Tibial nerve (tissue), 4 donors: ENCODE results near the gene SNX25. TPM values are rescaled to one million over a fixed set of nuclear protein-coding genes. Genes with fewer than 3 reads are reported as not detected.
"Not testable (repeated sequence)": the region's sequence is repeated elsewhere in the genome, so short reads cannot be mapped to it uniquely, and the experiment has no call there.

Source experiments
- DNase-seq, 2 donors: peaks; one replicate each; pipeline ENCODE4 v3.0.0-alpha.2; 2019; ENCODE audit warnings: low spot score in 2 of 2
- H3K27ac ChIP-seq, 4 donors: fragments of 200-600 bp; sonication (generic) in 3 of 4; one replicate each; pipeline ENCODE4 v1.5.1; 2017 to 2019; ENCODE audit warnings: mild to moderate bottlenecking in 1 of 4
- H3K27me3 ChIP-seq, 2 donors: fragments of 200-600 bp; sonication (generic) in 1 of 2; one replicate each; pipeline versions ENCODE4 v1.5.1 to v1.6.0; 2017 to 2019
- H3K36me3 ChIP-seq, 3 donors: fragments of 200-600 bp; sonication (generic); one replicate each; pipeline ENCODE4 v1.5.1; 2018 to 2019
- H3K4me1 ChIP-seq, 4 donors: fragments of 200-600 bp; sonication (generic) in 3 of 4; one replicate each; pipeline ENCODE4 v1.5.1; 2017 to 2019
- H3K4me3 ChIP-seq, 4 donors: fragments of 200-600 bp; sonication (generic) in 3 of 4; one replicate each; pipeline ENCODE4 v1.5.1; 2017 to 2019; ENCODE audit warnings: mild to moderate bottlenecking in 1 of 4, moderate library complexity in 1 of 4
- H3K9me3 ChIP-seq, 4 donors: fragments of 200-600 bp; sonication (generic) in 3 of 4; one replicate each; pipeline ENCODE4 v1.5.1; 2017 to 2019
- EP300 ChIP-seq, 2 donors: sonication (generic); formaldehyde crosslinking; IDR thresholded peaks; one replicate each; pipeline ENCODE4 v1.6.1; 2017; ENCODE audit warnings: antibody characterized with exemption in 2 of 2, mild to moderate bottlenecking in 1 of 2
- POLR2A ChIP-seq, 2 donors: fragments of 450-650 bp; IDR thresholded peaks; one replicate each; pipeline ENCODE4 v1.6.1; 2017; ENCODE audit warnings: antibody characterized with exemption in 2 of 2, mild to moderate bottlenecking in 2 of 2, moderate library complexity in 2 of 2
- WGBS, 2 donors: methylation state at CpG; one replicate each; pipeline ENCODE4 v1.1.5; 2018; 5-methylcytosine and 5-hydroxymethylcytosine counted together
- total RNA-seq, 4 donors: library from RNA; depleted of rRNA; stranded (reverse); fragments of >200 nt; gene quantifications; one replicate each; pipeline ENCODE4 v1.1.0, GENCODE V29; 2016
- TF ChIP-seq, protein P1 (sequence below), 5 experiments: fragments of 200-600 bp in 3 of 5; fragments of 450-650 bp in 2 of 5; sonication (generic) in 3 of 5; IDR thresholded peaks; one replicate each; pipeline ENCODE4 v1.5.1; 2016 to 2019; ENCODE audit warnings: antibody characterized with exemption in 5 of 5, mild to moderate bottlenecking in 3 of 5, moderate library complexity in 2 of 5

Gene SNX25
- total RNA-seq, 4 donors from 2014 or later: 17.7 to 29.4 (median 23.5) TPM

GRCh38 chr4:185238750-185239149, 29.4 kb downstream of the SNX25 start:
- Histone ChIP-seq H3K4me1 (peaks cover 0 to 6% (median 0%) of the 10 kb centered on the region in 4 donors), H3K4me3 (no peak overlapping the region), H3K9me3 (no peaks in the 10 kb centered on the region), H3K27me3 (no peaks in the 10 kb centered on the region), H3K36me3 (no peaks in the 10 kb centered on the region), H3K27ac (no peak overlapping the region)
- no peak for DNase-seq
- no peak for TF ChIP-seq EP300 (IDR thresholded peaks at IDR 0.05)
- TF ChIP-seq, protein P1, sequence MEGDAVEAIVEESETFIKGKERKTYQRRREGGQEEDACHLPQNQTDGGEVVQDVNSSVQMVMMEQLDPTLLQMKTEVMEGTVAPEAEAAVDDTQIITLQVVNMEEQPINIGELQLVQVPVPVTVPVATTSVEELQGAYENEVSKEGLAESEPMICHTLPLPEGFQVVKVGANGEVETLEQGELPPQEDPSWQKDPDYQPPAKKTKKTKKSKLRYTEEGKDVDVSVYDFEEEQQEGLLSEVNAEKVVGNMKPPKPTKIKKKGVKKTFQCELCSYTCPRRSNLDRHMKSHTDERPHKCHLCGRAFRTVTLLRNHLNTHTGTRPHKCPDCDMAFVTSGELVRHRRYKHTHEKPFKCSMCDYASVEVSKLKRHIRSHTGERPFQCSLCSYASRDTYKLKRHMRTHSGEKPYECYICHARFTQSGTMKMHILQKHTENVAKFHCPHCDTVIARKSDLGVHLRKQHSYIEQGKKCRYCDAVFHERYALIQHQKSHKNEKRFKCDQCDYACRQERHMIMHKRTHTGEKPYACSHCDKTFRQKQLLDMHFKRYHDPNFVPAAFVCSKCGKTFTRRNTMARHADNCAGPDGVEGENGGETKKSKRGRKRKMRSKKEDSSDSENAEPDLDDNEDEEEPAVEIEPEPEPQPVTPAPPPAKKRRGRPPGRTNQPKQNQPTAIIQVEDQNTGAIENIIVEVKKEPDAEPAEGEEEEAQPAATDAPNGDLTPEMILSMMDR (IDR thresholded peaks at IDR 0.05): no peak
- TF ChIP-seq POLR2A (IDR thresholded peaks at IDR 0.05): no peak
- WGBS, 2 donors: 82 to 84% methylated on average over 4 of the region's 4 CpGs

DNA sequence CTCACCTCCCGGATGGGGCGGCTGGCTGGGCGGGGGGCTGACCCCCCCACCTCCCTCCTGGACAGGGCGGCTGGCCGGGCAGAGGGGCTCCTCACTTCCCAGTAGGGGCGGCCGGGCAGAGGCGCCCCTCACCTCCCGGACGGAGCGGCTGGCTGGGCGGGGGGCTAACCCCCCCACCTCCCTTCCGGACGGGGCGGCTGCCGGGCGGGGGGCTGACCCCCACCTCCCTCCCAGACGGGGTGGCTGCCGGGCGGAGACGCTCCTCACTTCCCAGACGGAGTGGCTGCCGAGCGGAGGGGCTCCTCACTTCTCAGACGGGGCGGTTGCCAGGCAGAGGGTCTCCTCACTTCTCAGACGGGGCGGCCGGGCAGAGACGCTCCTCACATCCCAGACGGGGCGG, 31.1 kb downstream of the SNX25 start:
- H3K36me3 ChIP-seq, H3K9me3 ChIP-seq, H3K4me1 ChIP-seq, DNase-seq, H3K27me3 ChIP-seq, H3K27ac ChIP-seq, H3K4me3 ChIP-seq: not testable (repeated sequence)
- 97% methylated on average over 7 of the region's 32 CpGs; no CpG with 5 or more reads in 1 of the 2 donors for WGBS, 2 donors

DNA sequence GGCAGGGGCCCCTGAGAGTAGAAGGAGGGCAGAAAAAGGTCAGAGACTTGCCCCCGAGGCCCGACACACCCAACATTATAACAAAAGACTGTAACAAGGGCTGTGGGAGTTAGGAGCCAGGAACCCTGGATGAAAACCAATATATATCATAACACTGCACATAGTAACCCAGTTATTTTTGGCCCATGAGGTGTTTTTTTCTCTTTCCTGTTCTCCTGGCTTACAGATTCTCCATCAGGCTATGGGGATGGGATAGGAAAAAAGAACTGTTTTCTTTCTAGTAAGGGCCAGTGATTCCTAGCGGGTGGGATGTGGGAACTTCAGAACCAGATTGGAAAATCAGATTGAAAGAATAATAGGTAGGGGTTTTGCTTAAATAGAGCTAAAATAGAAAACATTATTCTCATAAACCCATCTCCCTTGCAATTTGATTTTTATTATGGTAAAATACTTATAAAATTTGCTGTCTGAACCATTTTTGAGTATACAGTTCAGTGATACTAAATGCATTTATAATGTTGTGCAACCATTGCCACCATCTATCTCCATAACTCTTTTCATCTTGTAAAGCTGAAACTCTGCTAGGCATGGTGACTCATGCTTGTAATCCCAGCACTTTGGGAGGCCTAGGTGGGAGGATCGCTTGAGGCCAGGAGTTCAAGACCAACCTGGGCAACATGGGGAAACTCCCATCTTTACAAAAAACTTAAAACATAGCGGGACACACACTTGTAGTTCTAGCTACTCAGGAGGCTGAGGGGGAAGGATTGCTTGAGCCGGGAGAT, 33.5 kb downstream of the SNX25 start:
- Histone ChIP-seq H3K4me1 (peaks cover 0 to 14% (median 2%) of the 10 kb centered on the region in 4 donors), H3K36me3 (no peaks in the 10 kb centered on the region), H3K4me3 (no peak overlapping the region), H3K27ac (no peak overlapping the region), H3K9me3 (no peaks in the 10 kb centered on the region), H3K27me3 (no peaks in the 10 kb centered on the region)
- WGBS, 2 donors: 71 to 78% methylated on average over 6 of the region's 6 CpGs
- no peak for DNase-seq
- TF ChIP-seq, protein P1 (IDR thresholded peaks at IDR 0.05): no peak
- TF ChIP-seq POLR2A (IDR thresholded peaks at IDR 0.05) (no peak), EP300 (IDR thresholded peaks at IDR 0.05) (no peak)

- peaks cover 0 to 3% (median 0%) of the 10 kb centered on the region in 3 donors for H3K36me3 ChIP-seq
- no peak for DNase-seq
- no peaks in the 10 kb centered on the region for H3K9me3 ChIP-seq
- no peak overlapping the region for H3K27ac ChIP-seq
- 93 to 95% methylated on average over 4 of the region's 4 CpGs for WGBS, 2 donors
- H3K4me3 ChIP-seq: no peak overlapping the region
- H3K4me1 ChIP-seq: peaks cover 0 to 14% (median 2%) of the 10 kb centered on the region in 4 donors
- H3K27me3 ChIP-seq: no peaks in the 10 kb centered on the region
- TF ChIP-seq, protein P1 (IDR thresholded peaks at IDR 0.05): no peak
- TF ChIP-seq POLR2A (IDR thresholded peaks at IDR 0.05): no peak
- no peak for TF ChIP-seq EP300 (IDR thresholded peaks at IDR 0.05)
These were observed 34.5 kb downstream of the SNX25 start for GRCh38 chr4:185243879-185244278.

- Histone ChIP-seq H3K4me3 (no peak overlapping the region), H3K36me3 (peaks cover 0 to 3% (median 0%) of the 10 kb centered on the region in 3 donors), H3K27ac (no peak overlapping the region), H3K9me3 (no peaks in the 10 kb centered on the region), H3K27me3 (no peaks in the 10 kb centered on the region), H3K4me1 (peaks cover 0 to 14% (median 2%) of the 10 kb centered on the region in 4 donors)
- DNase-seq: no peak
- no peak for TF ChIP-seq EP300 (IDR thresholded peaks at IDR 0.05)
- TF ChIP-seq, protein P1 (IDR thresholded peaks at IDR 0.05): no peak
- TF ChIP-seq POLR2A (IDR thresholded peaks at IDR 0.05): no peak
- WGBS, 2 donors: 64 to 70% methylated on average over 4 of the region's 4 CpGs
These were observed 35.4 kb downstream of the SNX25 start for GRCh38 chr4:185244763-185245162.
